ENCODE data around the gene SNX14.

DNA sequence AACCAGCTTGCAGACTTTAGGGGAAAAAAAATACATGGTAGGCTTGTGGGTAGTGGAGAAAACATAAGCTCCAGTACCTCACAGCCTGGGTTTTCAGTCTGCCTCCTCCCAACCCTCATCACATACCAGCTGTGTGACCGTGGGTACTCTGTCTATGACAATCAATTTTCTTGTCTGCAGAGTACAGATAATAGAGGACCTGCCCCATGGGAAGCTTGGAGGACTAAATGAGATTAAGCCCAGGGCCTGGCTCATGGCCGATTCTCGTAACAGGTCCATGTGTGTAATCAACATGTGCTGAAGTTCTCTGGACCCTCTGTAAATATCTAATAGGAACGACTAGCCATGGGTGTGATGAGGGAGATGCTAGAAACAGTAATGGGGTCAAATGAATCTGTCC, 109.8 kb downstream of the SNX14 start:
- no peak for TF ChIP-seq GATA3 (IDR thresholded peaks at IDR 0.05; ENCODE audit: low read depth, low read length)
- no peak for TF ChIP-seq GATA2 (IDR thresholded peaks at IDR 0.05; ENCODE audit: low read depth, low read length)

Measured in SH-SY5Y (cell line).